ENCODE results near the gene PNPLA1. TPM values are rescaled to one million over a fixed set of nuclear protein-coding genes. Genes with fewer than 3 reads are reported as not detected.

Gene PNPLA1
- total RNA-seq, 1 experiment from 2014 or later: 0.38 TPM

- peak; percentile 75 for DNase-seq (ENCODE audit: low spot score)
Observed at GRCh38 chr6:36314221-36315014, 44.6 kb downstream of the PNPLA1 start.

- DNase-seq (ENCODE audit: low spot score): peak; percentile 39
Observed at GRCh38 chr6:36315921-36316320, 46.1 kb downstream of the PNPLA1 start.

GRCh38 chr6:36317623-36318022, 47.8 kb downstream of the PNPLA1 start:
- DNase-seq (ENCODE audit: low spot score): no peak

GRCh38 chr6:36318690-36319435, 49.0 kb downstream of the PNPLA1 start:
- peak; percentile 49 for DNase-seq (ENCODE audit: low spot score)

GRCh38 chr6:36319436-36319762, 49.5 kb downstream of the PNPLA1 start:
- peak; percentile 96 for DNase-seq (ENCODE audit: low spot score)

GRCh38 chr6:36319821-36320220, 50.0 kb downstream of the PNPLA1 start:
- peak; percentile 32 for DNase-seq (ENCODE audit: low spot score)

GRCh38 chr6:36320475-36320874, 50.6 kb downstream of the PNPLA1 start:
- DNase-seq (ENCODE audit: low spot score): peak; percentile 84

- no peak for DNase-seq (ENCODE audit: low spot score)
Observed at GRCh38 chr6:36322591-36322990, 52.7 kb downstream of the PNPLA1 start.

- no peak for DNase-seq (ENCODE audit: low spot score)
Observed at GRCh38 chr6:36323062-36323461, 53.2 kb downstream of the PNPLA1 start.

GRCh38 chr6:36324191-36324590, 54.3 kb downstream of the PNPLA1 start:
- DNase-seq (ENCODE audit: low spot score): no peak

- DNase-seq (ENCODE audit: low spot score): no peak
Observed at GRCh38 chr6:36324715-36325114, 54.9 kb downstream of the PNPLA1 start.

GRCh38 chr6:36326356-36326995, 56.6 kb downstream of the PNPLA1 start:
- no peak for DNase-seq (ENCODE audit: low spot score)

GRCh38 chr6:36327226-36327918, 57.5 kb downstream of the PNPLA1 start:
- DNase-seq (ENCODE audit: low spot score): no peak

- no peak for DNase-seq (ENCODE audit: low spot score)
Observed at GRCh38 chr6:36327919-36328236, 58.0 kb downstream of the PNPLA1 start.

GRCh38 chr6:36328600-36328999, 58.7 kb downstream of the PNPLA1 start:
- no peak for DNase-seq (ENCODE audit: low spot score)

- no peak for DNase-seq (ENCODE audit: low spot score)
Observed at GRCh38 chr6:36329798-36330291, 60.0 kb downstream of the PNPLA1 start.

- DNase-seq (ENCODE audit: low spot score): no peak
Observed at GRCh38 chr6:36330366-36330765, 60.5 kb downstream of the PNPLA1 start.

- no peak for DNase-seq (ENCODE audit: low spot score)
Observed at GRCh38 chr6:36331381-36331780, 61.5 kb downstream of the PNPLA1 start.

GRCh38 chr6:36333171-36333895, 63.5 kb downstream of the PNPLA1 start:
- DNase-seq (ENCODE audit: low spot score): no peak

GRCh38 chr6:36333931-36334725, 64.3 kb downstream of the PNPLA1 start:
- peak; percentile 51 for DNase-seq (ENCODE audit: low spot score)

Measured in HT-29 (cell line).